Measurements from ENCODE around the gene PPP1R1A.

DNA sequence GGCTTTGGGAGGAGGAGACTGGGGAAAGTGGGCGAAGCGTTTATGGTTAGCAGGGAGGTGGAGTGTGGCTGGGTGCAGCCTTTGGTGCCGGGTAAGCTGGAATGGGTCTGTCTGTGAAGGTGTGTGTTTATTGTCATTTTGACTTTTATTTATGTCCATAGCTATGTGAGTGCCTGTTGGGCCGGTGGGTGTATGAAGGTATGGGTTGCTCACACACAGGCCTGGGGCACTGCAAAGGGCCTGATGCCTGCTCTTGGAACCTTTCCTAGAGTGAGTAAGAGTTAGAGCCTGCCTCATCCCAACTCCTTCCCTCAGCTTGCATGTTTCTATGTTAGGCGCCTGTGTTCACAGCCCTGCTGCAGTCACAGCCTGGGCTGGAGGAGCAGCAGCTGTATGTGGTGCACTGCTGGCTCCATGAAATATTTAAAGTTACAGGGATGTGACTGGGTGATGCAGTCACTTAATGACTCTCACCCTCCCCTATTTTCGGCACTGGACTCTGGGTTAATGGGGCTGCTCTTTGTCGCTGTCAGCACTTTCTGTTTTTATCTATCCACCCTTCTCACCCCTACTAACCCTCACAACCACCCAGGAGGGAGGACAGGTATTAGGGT is 2.6 kb upstream of the PPP1R1A start:
- TF ChIP-seq, protein P1, sequence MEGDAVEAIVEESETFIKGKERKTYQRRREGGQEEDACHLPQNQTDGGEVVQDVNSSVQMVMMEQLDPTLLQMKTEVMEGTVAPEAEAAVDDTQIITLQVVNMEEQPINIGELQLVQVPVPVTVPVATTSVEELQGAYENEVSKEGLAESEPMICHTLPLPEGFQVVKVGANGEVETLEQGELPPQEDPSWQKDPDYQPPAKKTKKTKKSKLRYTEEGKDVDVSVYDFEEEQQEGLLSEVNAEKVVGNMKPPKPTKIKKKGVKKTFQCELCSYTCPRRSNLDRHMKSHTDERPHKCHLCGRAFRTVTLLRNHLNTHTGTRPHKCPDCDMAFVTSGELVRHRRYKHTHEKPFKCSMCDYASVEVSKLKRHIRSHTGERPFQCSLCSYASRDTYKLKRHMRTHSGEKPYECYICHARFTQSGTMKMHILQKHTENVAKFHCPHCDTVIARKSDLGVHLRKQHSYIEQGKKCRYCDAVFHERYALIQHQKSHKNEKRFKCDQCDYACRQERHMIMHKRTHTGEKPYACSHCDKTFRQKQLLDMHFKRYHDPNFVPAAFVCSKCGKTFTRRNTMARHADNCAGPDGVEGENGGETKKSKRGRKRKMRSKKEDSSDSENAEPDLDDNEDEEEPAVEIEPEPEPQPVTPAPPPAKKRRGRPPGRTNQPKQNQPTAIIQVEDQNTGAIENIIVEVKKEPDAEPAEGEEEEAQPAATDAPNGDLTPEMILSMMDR (IDR thresholded peaks at IDR 0.05): no peak
- TF ChIP-seq POLR2A (IDR thresholded peaks at IDR 0.05): no peak

All from uterus (tissue), 2 donors.